SIG-M5 treated with dmso at 0.1 percent for 504 hours (cell line): ENCODE measurements around the gene KRT81.
"Not testable (repeated sequence)": the region's sequence is repeated elsewhere in the genome, so short reads cannot be mapped to it uniquely, and the experiment has no call there.

Source experiments
- DNase-seq: peaks from one replicate; lab custom pipeline; 2025; ENCODE audit not compliant: unreplicated experiment; lab: John Stamatoyannopoulos, UW

The KRT81 gene

DNA sequence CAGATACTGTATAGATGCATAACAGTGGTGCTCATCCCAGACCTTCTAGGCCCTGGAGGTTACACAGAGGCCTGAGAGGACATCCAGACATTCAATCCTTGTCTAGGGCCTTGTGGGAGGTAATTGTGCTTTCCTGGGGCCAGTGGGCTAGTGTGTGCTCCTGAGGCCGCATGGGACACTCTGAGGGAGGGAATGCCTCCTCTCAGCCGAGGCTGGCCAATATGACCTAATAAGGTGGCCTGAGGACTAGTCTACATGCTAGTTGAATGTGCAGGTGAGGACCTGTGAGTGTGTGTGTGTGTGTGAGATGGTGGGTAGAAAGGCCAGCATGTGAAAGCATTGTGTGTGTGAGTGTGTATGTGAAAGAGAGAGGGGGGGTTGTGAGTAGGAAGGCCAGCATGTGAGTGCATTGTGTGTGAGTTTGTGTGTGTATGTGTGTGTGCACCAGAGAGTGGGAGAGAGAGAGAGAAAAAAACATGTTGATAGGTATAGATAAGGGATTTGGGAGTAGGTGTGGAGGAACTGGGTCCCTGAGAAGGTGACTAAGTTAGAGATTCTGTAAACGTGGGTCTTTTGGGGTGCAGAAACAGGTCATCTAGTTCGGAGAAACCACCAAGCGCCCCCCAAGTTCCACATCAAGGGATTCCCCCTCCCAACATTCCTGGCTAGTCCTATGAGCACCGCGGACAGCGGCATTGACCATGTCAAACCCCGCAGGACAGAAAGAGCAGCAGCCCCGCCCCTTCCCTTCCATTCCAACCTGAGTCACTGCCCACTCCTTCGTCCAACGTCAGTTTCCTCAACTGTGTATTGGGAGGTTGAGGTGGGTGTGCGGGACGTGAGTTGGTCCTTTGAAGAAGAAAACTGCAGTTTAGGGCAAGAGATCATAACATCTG is 9.7 kb upstream of the KRT81 start:
- DNase-seq = no peak

DNA sequence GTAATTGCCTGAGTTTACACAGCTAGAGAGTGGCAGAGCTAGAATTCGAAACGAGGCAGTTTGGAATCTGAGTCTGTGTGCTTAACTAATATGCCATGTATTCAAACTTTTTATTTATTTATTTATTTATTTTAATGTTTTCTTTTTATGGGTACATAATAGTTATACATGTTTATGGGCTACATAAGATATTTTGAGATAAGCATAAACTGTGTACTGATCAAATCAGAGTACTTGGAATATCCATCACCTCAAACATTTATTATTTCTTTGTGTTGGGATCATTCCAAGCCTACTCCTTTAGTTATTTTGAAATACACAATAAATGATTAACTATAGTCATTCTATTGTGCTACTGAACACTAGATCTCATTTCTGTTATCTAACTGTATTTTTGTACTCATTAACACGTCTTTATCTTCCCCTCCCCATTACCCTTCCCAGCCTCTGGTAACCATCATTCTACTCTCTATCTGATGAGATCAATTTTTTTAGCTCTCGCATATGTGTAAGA is 7.4 kb upstream of the KRT81 start:
- DNase-seq = no peak

DNA sequence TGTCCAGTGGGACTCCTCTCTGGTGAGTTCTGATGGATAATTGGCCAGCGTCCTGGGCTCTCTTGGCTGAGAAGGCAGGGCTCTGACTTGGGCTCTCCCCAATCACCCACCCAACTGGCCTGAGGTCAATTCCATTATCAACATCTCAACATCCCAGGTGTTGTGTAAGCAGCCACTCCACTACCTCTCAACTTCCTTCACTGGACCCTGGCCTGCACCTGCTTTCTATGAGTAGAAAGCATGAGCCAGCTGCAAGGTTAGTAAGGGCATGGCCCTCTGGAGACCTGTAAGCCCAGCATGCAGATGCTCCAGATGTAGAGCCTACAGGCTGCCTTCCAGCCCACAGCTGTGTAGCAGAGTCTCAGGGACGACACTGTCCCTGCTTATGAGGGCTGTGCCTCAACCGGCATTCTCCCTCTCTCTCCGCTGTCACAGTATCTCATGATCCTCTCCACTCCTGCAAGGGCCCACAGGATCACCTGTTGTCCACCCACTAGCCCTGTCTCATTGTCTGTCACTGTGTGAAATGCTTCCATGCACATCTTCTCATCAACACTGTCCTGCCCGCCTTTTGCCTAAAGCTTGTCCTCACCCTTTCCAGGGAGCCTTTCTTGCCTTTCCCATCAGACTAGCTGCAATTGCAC is 5.4 kb upstream of the KRT81 start:
- no peak for DNase-seq

DNA sequence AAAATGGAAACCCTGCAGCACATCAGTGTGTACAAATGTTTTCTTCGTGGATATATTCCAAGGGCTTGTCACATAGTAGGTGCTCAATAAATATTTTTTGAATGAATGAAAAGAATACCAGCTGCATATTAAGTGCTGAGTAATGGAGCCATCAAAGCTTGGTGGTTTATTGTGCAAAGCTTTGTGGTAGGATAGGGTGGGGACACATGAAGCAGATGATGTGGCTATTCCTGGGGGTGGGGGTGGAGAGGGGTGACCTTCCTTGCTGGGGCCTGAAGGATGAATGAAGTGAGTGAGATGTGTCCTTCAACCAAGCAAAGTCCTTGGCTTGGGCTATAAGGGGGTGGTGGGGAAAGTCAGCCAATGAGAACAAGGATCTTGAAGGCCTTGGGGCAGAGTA is 4.3 kb upstream of the KRT81 start:
- peak; percentile 4 for DNase-seq

DNA sequence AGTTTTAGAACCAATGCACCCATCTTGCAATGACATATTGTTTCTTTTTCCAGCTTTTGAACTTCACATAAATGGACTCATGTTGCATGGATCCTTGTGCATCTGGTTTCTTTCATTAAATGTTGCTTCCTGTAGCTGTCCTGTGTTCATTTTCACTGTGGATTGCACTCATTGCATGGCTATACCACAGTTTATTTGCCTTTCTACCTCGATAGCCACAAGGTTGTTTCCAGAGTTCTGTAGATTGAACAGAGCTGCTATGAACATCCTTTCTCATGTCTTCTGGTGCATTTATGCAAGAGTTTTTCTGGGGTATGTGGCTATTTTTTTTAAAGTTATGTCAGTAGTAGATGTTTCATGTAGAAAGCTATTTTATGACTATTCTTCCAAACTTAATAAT is 3.5 kb upstream of the KRT81 start:
- no peak for DNase-seq

DNA sequence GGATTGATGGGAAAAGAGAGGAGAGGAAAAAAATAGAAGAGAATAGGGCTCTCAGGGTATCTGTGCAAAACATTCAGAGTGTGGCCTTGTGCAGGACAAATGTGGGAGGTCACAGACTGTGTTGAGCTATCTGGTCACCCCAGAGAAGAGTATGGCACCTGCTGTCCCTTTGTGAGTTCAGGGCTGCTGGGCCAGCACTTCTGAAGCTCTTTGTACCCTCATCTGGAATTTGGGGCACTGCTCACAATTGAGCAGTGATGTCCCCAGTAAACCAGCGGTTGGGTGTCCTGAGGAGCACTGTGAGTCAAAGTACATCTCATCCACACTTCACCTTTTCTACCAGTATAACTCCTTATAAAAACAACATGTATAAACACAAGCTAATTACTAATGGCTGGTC is 2.6 kb upstream of the KRT81 start:
- no peak for DNase-seq

DNA sequence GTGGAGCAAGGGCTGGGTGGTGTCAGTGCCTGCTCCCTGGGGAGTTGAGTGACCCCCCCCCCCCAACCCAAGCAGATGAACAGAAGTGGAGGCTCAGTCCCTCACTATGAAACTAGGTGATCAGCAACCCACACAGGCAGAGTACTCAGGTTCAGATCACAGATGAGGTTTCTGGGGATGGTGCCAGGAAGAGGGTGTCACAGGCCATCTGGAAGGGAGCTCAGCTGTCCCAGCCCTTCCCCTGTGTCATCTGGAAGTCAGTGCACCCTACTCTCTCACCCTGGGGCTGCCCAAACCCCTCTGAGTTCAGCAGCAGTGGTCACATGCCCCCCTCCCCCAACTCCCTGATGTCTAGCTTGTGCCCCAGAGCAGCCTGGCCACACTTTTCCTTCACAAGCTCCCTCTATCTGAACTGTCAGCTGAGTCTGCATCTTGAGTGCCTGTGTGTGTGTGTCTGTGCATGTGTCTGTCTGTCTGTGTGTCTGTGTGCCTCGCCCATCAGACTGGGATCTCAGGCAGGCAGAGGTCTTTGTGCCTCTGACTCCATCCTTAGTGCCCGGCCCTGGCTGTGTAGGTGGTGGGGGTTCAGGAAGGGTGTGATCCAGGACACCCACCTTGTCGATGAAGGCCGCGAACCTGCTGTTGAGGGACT is 725 bp downstream of the KRT81 start:
- not testable (repeated sequence) for DNase-seq

DNA sequence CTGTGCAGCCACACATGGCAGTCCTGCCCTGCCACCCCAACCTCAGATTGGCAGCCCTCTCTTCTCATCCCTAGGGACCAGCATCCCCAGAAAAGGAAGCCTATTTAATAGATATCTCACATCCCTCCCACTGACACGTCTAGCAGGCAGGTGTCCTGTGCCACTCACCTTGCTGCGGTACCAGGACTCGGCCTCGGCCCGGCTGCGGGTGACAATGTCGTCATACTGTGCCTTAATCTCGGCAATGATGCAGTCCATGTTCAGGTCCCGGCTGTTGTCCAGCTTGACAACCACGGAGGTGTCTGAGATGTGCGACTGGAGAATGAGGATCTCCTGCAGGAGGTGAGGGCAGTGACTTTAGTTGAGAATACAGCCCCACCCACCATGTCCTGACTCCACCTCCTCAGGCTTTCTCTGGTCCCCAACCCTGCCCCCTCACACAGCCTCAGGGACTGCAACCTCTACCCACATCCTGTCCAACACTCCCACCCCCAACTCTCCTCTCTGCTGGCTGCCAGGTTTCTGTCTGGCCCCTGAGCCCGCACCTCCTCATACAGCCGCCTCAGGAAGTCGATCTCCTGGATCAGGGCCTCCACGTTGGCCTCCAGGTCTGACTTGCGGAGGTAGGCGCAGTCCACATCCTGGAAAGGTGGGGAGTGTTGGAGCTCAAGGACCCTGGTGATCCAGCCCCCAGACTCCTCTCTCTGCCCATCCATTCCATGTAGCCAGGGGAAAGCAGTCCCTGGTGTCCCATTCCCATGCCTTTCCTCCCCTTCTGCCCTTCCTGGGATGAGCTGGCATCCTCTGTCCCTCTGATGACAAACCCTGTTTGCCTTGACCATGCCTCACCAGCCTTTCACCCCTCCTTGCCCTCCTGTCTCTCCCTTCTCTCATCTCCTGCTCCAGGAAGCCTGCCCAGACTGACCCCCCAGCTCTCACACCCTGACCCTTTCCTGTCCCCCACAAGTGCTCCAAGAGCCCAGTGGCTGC is 3.2 kb downstream of the KRT81 start:
- DNase-seq = not testable (repeated sequence)

DNA sequence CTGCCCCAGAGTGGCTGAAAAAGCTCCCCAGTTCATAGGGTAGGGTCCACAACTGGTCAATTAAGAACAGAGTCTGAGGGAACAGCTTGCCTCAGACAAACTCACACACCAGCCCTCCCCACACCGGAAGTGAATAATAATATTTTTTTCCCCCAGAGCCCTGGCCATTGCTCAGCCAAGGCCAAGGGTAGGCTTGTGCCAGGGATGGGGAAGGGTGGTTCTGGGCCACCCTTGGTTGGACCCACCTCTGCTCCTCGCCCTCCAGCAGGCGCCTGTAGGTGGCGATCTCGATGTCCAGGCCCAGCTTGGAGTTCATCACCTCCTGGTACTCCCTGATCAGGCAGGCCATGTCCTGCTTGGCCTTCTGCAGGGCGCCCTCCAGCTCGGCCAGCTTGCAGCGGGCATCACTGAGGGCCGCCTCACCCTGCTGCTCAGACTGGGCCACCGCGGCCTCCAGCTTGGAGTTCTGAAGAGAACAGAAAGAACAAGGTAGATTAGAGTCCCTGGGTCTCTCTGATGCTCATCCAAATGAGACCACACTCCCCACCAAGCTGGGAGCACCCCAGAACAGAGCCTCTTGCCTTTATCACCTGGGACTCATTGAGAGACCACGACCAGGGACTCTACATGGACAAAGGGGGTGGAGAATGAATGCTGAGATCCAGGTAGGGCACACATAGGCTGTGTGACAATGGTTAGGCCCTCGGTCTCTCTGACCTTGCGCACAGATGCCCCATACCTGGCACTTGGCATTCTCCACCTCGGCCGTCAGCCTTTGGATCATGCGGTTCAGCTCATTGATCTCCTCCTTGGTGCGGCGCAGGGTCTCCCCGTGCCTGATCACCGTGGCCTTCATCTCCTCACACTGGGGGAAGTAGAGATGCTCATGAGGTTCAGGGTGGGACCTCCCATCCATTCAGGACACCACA is 4.2 kb downstream of the KRT81 start:
- DNase-seq = not testable (repeated sequence)

DNA sequence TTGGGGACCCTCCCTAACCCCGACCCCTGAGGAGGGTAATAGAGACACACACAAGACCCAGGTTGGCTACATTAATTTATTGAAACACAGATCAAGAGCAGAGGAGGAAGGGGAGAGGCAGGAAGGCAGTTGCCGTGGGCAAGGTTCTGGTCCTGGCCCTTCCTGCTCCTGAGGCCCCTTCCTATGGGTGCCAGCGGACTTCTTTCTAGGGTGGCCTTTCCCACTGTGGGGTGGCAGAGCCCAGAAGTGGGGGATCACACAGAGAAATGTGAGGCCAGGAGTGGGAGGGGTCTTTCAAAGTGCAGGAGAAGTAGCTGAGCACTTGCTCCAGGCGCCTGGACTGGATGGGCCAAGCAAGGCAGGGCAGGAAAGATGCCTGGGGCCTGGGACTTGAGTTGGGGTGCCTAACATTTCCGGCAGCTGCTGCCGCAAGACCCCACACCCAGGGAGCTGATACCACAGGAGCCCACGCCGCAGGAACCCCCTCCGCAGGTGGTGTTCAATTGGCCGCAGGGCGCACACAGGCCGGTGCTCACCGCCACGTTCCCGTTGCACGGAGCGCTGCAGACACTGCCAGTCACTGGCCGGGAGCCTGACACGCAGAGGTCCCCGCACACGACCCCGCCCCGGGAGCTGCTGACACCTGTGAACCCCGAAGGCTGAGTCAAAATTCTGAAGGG is 5.3 kb downstream of the KRT81 start:
- no peak for DNase-seq

DNA sequence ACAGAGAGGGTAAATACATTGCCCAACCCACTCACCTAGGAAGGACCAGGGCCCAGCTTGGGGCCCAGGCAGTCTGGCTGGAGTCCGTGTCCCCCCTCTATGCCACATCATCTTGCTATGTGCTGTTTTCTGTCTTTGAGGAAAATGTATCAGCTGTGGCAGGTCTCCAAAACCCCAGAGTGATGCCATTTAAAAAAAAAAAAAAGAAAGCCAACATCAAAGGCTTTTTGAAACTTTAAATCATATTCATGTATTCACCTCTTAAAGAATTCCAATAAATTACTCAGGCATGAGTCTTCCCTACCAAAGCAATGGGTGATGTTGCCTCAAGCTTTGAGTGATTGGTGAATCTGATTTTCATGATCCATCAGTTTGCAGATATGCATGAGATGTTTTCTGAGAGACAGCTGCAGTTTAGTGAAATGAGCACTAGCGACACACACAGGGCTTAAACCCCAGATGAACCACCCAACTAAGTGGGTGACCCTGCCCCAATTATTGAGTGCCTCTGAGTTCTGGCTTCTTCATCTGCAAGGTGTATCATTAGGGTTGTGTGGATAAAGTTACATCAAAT is 6.1 kb downstream of the KRT81 start:
- DNase-seq = no peak

DNA sequence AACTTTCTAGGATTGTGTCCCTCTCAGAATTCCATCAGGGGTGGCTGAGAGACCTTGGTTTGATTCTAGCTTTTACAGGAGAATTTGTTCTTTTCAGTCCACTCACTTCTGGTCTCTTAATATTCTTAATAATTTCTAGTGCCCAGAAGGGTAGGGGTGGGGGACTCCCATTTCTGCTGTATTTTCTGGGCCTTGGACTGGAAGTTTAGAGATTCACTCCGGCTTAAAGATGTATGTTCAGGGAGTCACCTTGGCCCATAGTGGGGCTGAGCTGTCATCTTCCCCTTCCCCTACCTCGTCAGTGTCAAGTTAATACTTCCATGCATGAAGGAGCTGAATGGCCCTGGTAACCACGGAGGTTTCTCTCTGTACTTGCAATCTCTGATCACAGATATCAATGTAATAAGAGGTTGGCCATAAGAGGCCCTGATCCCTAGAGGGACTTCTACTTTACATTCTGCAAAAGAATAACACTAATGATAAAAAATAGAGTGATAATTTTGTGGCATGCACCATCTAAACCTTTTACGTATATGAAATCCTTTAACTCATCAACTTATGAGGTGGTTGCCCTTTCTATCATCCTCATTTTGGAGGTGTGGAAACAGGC is 6.7 kb downstream of the KRT81 start:
- DNase-seq = no peak

DNA sequence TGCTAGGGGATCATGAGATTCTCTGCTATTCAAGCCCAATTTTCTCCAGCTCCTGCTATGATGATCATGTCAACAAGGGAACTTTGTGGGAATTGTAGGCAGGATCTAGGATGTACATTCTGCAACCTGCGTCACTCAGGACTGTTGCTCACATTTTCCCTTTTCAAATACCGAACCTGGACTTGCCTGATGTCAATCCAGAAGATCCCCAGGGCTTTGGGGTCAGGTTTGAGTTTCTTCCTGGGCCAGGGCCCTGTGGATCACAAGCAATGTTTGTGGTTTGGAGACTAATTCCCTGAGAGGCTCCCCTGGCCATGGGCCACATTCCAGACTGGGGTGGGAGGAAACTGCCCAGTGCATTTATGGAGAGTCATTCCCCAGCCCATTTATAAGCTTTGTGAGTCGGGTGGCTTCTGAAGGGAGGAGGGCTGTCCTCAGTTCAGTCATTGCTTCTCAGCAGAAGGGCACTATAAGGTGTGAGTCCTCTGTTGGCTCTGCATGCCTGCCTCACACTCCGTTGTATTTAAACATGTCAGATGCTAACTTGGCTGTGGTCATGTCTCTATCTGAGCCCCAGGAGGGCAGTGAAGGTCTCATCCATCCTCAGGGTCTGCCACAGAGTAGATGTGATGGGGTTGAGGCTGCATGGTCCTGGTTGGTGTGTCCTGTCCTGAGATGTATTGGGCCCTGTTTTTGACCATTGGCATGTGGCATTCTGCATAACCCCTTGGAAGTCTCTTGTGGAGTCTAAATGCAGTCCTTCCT is 10.4 kb downstream of the KRT81 start:
- peak; percentile 61 for DNase-seq

DNA sequence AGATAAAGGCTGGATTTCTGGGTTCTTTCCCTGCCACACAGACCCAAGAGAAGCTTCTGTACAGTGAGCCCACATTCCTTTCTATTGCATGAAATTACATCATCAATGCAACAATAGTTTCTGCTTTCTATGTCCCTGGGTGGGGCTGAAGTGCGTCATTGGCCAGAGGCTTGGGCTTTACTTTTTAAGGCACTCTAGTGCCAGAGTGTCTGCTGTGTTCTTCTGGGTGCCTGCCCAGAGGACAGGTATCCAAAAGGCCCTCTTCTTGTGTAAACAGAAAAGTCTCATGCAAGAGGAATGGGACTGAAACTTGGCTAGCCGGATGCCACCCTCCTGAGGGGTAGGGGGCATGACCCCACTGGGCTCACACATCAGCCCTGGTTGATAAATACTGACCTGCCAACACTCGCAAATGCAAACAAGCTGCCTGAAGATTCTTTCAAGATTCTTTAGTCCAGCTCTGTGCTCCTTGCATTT is 11.0 kb downstream of the KRT81 start:
- peak; percentile 88 for DNase-seq

DNA sequence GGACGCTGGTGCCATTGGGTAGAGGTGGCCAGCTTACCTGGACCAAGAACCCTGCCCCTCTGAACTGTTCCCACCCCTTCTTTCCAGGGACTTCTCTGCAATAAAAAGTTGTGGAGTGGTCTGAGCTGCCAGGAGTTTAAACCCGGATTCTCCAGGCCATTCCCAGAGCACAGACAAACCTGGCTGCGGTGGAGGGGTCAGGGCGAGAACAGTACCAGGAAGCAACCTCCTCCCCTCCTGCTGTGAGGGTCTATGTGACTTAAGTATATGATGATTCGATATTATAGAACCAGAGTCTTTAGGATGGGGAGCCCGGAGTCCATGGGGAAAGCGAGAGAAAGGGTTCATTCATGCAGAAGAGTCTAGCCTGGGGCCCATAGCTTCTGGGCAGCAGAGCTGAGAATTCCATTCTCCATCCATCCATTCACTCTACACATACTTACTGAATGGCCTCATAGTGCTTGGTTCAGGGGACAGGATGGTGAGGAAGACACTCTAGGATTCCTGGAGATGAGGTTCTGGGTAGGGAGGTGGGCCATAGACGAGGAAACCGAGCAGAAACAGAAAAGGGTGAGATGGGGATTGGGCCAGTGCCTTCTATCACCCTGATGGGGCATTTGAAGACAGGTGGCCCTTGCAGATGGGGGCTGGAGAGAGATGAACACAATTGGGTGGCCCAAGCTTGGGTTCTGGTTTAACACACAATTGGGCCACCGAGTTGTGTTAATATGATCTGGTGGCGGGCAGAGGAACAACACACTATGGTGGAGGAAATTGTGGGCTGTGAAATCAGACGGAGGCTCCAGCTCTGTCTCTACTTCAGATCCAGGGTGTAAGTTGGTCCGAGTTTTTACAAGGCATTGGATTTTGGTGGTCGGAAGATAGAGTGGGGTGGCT is 11.7 kb downstream of the KRT81 start:
- no peak for DNase-seq
